DMS79 (cell line): ENCODE results near the gene TSPAN18.
A peak's percentile ranks its signal among the peaks of the same experiment; 100 is the strongest.
"Not testable (repeated sequence)": the region's sequence is repeated elsewhere in the genome, so short reads cannot be mapped to it uniquely, and the experiment has no call there.

Experiments used
- DNase-seq: peaks from one replicate; lab custom pipeline; 2025; lab: John Stamatoyannopoulos, UW

The TSPAN18 gene

GRCh38 chr11:44868455-44869421, 142.0 kb downstream of the TSPAN18 start:
- DNase-seq, result peak; percentile 50

DNA sequence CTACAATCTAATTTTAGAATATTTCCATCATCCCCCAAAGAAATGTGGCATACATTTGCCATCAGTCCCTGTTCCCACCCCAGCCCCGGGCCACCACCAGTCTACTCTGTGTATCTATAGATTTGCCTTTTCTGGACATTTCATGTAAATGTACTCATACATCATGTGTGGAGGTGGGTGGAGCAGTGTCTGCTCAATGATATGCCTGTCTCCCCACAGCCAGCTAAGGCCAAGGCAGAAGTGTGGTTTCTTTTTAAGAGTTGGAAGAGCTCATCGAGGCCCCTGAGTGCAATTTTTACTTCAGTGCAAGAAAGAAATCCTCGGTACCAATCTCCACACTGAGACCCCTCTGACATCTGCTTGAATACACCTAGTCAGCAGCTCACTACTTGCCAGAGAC, 143.4 kb downstream of the TSPAN18 start:
- DNase-seq, result no peak

GRCh38 chr11:44870615-44871176, 143.9 kb downstream of the TSPAN18 start:
- DNase-seq, result no peak

DNA sequence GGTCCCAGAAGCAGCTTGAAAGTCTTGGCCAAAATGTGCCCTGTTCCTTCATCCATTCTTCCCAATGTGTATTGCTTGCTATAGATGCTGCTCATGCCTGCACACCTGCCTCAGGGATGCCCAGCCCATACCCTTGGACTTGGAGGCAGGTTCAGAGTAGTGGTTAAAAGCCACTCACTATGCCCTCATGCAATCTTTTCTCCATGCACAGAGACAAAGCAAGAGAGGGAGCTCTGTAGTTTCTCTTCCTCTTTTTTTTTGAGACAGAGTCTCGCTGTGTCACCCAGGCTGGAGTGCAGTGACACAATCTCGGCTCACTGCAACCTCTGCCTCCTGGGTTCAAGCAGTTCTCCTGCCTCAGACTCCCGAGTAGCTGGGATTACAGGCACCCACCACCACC, 144.9 kb downstream of the TSPAN18 start:
- DNase-seq, result not testable (repeated sequence)

- no peak for DNase-seq
Measured at GRCh38 chr11:44872556-44872955, 145.8 kb downstream of the TSPAN18 start.

DNA sequence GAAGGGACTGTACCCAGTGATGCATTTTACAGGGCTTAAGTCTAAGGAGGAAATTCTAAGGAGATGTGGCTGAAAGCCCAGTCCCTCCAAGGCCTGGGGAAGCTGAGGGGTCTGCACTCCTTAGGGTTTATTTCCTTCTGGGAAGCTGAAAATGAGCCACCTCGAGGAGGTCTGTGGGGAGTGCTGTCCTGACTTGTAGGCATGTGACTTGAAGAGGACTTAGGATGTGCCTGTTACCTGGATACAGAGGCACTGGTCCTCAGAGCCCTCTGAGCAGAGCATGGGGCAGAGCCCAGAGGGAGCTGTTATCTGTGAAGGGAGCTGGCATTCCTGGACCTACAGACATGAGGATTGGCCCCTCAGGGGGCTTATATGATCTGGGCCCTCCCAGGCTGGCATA, 146.8 kb downstream of the TSPAN18 start:
- peak; percentile 77 for DNase-seq

DNA sequence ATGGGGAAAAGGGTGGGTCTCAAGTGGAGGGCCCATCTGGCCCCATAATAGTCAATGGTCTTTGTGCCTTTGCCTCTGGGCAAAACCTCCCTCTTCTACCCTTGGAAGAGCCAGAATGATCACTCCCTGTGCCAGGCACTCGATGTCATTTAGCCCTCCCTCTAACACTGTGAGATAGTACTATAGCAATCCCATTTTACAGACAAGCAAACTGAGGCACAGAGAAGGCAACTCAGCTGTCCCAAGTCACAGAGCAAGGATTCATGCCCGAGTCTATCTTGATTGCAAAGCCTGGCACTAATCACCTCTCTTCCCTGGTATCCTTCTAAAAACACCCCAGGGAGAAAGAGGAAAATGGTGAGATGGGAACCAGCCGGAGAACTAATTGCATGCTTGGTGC, 147.5 kb downstream of the TSPAN18 start:
- DNase-seq, result no peak

DNA sequence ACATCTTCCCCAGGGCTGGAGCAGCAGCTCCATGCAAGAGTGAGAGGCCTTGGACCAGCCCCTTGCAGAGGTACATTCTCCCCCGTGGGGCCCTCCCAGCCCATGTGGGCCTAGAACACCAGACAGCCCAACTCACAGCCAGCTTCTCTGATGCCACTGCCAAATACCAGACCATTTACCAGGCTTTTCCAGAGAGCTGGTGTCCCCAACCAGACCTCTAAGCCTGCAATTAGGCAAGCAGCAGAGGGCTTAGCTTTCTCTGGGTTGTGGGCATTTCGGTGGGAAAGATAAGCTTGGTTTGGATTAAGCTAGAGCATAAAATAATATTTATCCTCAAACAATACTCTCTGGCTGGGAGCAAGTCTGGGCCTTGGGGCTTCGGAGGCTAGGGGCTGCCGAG, 148.3 kb downstream of the TSPAN18 start:
- no peak for DNase-seq

GRCh38 chr11:44876194-44876723, 149.5 kb downstream of the TSPAN18 start:
- DNase-seq, result no peak

GRCh38 chr11:44876906-44877305, 150.1 kb downstream of the TSPAN18 start:
- DNase-seq, result no peak

DNA sequence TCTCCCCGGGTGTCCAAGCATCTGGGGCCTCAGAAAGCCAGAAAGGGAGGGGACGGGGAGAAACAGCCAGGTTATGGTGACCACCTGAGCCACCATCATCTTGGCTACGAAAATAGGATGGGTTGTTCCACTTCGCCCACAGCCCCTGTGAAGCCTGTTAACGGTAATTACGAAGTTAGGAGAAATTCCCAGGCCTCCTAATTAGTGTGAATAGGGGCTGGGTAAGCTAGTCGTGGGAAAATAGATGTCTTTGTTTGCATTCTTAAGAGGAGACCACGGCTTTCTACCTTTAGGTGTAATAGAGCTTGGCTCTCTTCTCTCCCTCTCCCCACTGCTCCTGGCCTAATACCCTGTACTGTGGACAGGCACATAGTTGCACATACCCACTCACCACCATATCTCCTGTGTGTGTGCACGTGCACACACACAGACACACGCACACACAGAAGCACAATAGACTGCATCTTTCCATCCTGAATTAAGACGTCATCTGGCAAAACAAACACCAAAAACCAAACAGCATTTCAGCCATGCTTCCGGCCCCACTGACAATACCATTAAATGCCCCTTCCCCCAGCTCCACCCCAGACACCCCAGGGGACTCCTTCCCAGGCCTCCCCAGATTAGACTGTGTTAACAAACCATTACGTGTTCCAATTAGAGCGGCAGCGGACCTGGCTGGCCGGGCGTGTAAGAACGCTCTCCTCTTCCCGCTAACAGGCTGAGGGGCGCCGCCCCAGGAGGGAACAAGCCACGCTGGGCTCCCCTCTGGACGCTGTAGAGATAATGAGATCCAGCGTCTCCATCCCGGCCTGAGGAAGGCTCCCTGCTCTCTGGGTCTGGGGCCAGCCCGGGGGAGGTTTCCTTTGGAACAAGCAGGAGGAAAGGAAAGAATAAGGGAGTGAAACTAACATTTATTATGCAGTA, 151.1 kb downstream of the TSPAN18 start:
- DNase-seq, result peak; percentile 51

DNA sequence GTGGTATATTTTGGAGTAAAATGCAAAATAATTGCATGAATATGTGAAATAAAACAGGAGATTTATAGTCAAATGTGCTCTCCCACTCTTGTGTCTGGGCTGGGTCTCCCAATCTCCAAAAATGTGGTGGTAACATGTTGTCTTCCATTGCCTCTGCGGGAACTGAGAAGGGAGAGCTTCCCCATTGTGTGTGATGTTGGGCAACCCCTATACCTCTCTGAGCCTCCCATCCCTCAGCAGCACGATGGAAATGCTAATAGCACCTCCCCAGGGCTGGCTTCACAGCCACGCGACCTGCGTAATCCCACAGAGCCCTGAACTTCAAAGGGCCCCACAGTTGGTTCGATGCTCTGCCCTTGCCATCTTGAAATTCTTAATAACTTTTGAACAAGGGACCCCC, 151.9 kb downstream of the TSPAN18 start:
- DNase-seq, result no peak

- no peak for DNase-seq
Measured at GRCh38 chr11:44879432-44879831, 152.7 kb downstream of the TSPAN18 start.

- peak; percentile 98 for DNase-seq
Measured at GRCh38 chr11:44880511-44880910, 153.7 kb downstream of the TSPAN18 start.

DNA sequence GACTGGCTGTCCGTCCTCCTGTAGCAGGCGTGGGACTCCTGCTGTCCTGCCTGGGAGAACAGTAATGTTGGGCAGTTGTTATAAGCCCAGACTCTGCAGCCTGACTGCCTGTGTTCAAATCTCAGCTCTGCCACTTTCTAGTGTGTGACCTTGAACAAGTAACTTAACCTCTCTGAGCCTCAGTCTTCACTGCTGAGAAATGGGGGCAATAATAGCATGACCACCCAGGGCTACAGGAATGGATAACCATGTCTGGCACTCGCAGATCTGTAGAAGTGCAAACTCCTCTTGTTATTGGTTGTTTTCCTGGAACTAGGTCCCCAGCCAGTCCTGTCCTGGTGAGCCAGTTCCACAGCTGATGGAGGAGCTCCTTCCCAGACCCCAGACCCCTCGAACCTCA, 154.2 kb downstream of the TSPAN18 start:
- DNase-seq, result no peak

DNA sequence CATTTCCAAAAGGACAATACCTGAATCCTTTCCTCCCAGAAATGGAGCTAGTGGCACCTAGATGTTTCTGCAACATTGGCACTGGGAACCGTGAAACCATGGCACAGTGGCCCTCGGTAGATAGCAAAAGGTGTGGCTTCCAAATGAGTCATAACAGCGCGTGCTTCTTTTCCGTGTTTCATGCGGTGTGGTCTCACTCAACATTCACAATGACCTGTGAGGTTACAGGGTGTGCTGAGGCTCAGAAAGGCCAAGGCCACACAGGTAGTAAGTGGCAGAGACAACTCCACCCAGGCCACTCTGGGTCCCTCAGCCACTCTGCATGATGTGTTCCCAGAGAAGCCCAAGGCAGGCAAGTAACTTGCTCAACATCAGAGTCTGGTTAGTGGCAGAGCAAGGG, 156.5 kb downstream of the TSPAN18 start:
- no peak for DNase-seq

DNA sequence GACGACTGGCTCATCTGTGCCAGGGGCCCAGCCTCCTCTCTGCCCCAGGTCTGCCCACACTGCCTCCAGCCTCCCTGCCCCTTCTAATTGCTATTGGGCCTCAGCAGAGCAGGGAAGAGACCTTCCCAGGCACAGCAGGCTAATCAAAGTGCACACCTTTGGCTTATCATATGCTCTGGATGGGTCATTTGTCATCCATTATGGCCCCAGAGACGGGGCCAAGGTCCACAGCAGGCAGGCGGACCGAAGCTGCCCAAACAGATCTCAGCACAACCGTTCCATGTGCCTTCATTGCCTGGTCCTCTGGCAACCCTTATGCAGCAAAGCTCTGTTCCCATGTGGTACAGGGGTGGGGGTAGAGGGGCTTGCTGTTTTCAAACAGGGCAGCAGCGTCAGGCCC, 157.3 kb downstream of the TSPAN18 start:
- DNase-seq, result no peak

GRCh38 chr11:44885065-44885810, 158.5 kb downstream of the TSPAN18 start:
- no peak for DNase-seq

DNA sequence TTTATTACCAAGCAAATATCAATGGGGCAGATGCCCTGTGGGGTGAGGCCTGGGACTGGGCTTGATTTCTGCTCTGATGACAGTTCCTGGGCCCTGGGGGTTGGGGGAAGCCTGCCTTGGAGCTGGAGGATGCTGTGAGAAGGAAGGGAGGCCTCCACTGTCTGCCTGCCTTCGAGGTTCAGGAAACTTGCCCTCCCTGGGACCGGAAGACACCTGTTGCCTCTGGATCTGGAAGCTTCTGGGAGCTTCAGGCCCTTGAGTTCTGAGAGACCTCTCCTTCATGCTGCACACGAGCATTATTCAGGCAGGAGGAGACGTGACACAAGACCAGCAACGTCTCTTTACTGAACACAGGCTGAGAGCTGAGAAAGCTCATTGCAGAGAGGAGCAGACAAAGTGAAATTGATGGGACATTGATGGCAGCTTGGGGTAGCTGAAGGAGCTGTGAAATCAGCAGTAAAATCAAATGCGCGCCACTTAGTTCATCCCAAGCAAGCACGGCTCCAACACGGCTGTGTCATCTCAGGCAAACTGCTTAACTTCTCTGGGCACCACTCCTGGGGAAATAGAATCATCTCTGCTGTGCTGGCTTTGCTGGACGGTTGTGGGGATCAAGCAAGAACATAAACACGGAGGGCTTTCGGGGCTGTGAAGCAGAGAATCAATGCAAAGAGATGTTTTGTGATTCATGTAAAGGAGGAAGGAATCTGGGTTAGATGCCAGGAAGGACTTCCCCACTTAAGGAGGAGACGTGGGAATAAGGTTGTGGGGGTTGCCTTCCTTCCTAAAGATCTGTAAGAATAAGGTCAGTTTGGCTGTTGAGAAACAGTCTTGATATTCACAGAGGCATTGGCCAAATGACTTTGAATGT, 159.4 kb downstream of the TSPAN18 start:
- no peak for DNase-seq

DNA sequence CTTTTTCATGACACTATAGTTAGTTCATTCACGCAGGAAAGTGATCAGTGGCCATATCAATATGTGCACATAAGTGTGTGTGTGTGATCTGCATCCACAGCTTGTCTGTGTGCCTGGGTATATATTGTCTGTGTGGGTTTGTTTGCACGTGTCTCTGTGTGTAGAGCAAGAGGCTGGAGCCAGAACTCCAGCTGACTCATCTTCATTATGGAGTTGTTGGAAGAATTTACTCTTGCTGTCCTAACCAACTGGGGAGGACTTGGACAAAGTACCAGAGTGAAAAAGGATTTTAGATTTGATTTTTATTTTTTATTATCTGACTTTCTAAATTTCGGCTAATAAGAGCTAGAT, 160.0 kb downstream of the TSPAN18 start:
- no peak for DNase-seq

DNA sequence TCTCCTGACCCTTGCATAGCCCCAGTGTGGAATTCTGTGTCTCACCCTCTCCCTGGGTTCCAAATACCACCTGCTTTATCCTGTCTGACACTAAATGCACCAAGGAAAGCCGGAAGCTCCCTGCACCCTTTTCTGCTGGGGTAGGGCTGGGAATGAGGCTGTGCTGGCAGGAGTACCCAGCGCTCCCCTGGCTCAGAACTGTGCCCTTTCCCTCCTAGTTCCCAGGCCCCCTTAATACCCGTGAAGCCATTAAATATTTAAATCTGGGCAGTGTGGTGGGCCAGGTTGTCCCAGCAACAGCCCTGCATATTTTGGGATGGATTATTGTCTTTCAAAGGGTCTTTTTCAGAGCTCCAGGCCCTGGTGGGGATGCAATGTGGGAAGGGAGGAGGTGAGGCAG, 160.9 kb downstream of the TSPAN18 start:
- DNase-seq, result no peak
